GM23338 (cell line): ENCODE measurements around the gene BBX. TPM values are rescaled to one million over a fixed set of nuclear protein-coding genes. Genes with fewer than 3 reads are reported as not detected.
A peak's percentile ranks its signal among the peaks of the same experiment; 100 is the strongest.

Source experiments
- ATAC-seq: fragments of 200-7000 bp; cut with Tn5 transposase; 3 replicates; pipeline ENCODE4 v1.9.1; 2020
- DNase-seq: peaks from one replicate; pipeline ENCODE4 v3.0.0-alpha.2; 2015; ENCODE audit warnings: low spot score
- H2AFZ ChIP-seq: fragments of 200-600 bp; sonication (generic); 2 replicates; pipeline ENCODE4 v1.8.0; 2016; ENCODE audit warnings: antibody characterized with exemption, mild to moderate bottlenecking, moderate library complexity
- H3F3A ChIP-seq: fragments of 200-600 bp; sonication (generic); replicated peaks from 2 replicates; pipeline ENCODE4 v1.8.0; 2017; ENCODE audit warnings: antibody characterized with exemption, mixed run types, low read depth
- H3K27ac ChIP-seq: fragments of 200-600 bp; sonication (generic); 2 replicates; pipeline ENCODE4 v1.6.1; 2016; ENCODE audit warnings: low read depth
- H3K27me3 ChIP-seq: fragments of 200-600 bp; sonication (generic); 2 replicates; pipeline ENCODE4 v1.8.0; 2016; ENCODE audit warnings: mild to moderate bottlenecking, mixed run types, moderate library complexity; ENCODE audit not compliant: insufficient read depth
- H3K36me3 ChIP-seq: fragments of 200-600 bp; sonication (generic); 2 replicates; pipeline ENCODE4 v1.8.0; 2016; ENCODE audit warnings: mild to moderate bottlenecking; ENCODE audit not compliant: insufficient read depth
- H3K4me1 ChIP-seq: fragments of 200-600 bp; sonication (generic); 2 replicates; pipeline ENCODE4 v1.8.0; 2016; ENCODE audit warnings: mild to moderate bottlenecking, moderate library complexity; ENCODE audit not compliant: insufficient read depth
- H3K4me2 ChIP-seq: fragments of 200-600 bp; sonication (generic); 2 replicates; pipeline ENCODE4 v1.7.1; 2017; ENCODE audit warnings: mixed run types
- H3K4me3 ChIP-seq: fragments of 200-600 bp; sonication (generic); 2 replicates; pipeline ENCODE4 v1.6.1; 2016; ENCODE audit warnings: mixed run types
- H3K79me2 ChIP-seq: fragments of 200-600 bp; sonication (generic); replicated peaks from 2 replicates; pipeline ENCODE4 v1.8.0; 2017; ENCODE audit warnings: mild to moderate bottlenecking; ENCODE audit not compliant: insufficient read depth
- H3K9me2 ChIP-seq: fragments of 200-600 bp; sonication (generic); 2 replicates; pipeline ENCODE4 v1.8.0; 2017; ENCODE audit not compliant: insufficient read depth
- H4K20me1 ChIP-seq: fragments of 200-600 bp; sonication (generic); replicated peaks from 2 replicates; pipeline ENCODE4 v1.8.0; 2017; ENCODE audit warnings: mild to moderate bottlenecking; ENCODE audit not compliant: insufficient read depth
- H3K27ac Mint-ChIP-seq: 2 replicates; pipeline ENCODE4 v1.8.0; 2020; ENCODE audit warnings: inconsistent platforms, mild to moderate bottlenecking, moderate library complexity, mixed read lengths
- H3K27me3 Mint-ChIP-seq: 3 replicates; pipeline ENCODE4 v1.8.0; 2022; ENCODE audit warnings: low read depth, mild to moderate bottlenecking, moderate library complexity, mixed read lengths, inconsistent platforms; ENCODE audit not compliant: insufficient read depth, poor library complexity
- H3K36me3 Mint-ChIP-seq: 3 replicates; pipeline ENCODE4 v1.8.0; 2021; ENCODE audit warnings: low read depth, mild to moderate bottlenecking, inconsistent platforms, moderate library complexity, mixed read lengths
- H3K4me1 Mint-ChIP-seq: 3 replicates; pipeline ENCODE4 v1.8.0; 2020; ENCODE audit warnings: mild to moderate bottlenecking, inconsistent platforms, mixed read lengths
- H3K4me3 Mint-ChIP-seq: 3 replicates; pipeline ENCODE4 v1.8.0; 2021; ENCODE audit warnings: moderate library complexity, mild to moderate bottlenecking, inconsistent platforms, mixed read lengths
- H3K9me3 Mint-ChIP-seq: 3 replicates; pipeline ENCODE4 v1.8.0; 2020; ENCODE audit warnings: moderate library complexity, mild to moderate bottlenecking, inconsistent platforms, mixed read lengths
- JUNB ChIP-seq: IDR thresholded peaks from one replicate; pipeline ENCODE4 v1.6.1; 2016; ENCODE audit warnings: antibody characterized with exemption; ENCODE audit not compliant: unreplicated experiment
- NANOG ChIP-seq: IDR thresholded peaks from 2 replicates; pipeline ENCODE4 v1.6.1; 2016; ENCODE audit warnings: antibody characterized with exemption, borderline replicate concordance
- POLR2AphosphoS5 ChIP-seq: IDR thresholded peaks from 2 replicates; pipeline ENCODE4 v1.6.1; 2016; ENCODE audit warnings: antibody characterized with exemption, low read depth
- polyA plus RNA-seq: library from polyadenylated mRNA; unstranded; fragments of >200 nt; fragmentation: Nextera tagmentation; extraction: Ambion mirVana; gene quantifications from 2 replicates; pipeline ENCODE4 v1.2.1, GENCODE V29; 2016
- total RNA-seq: library from RNA; depleted of rRNA; stranded (reverse); fragments of >200 nt; shearing (Covaris generic); gene quantifications from 2 replicates; pipeline ENCODE4 v1.2.3, GENCODE V29; 2014
- TF ChIP-seq, protein P1 (sequence below): IDR thresholded peaks from one replicate; pipeline ENCODE4 v1.6.1; 2018; ENCODE audit warnings: antibody characterized with exemption; ENCODE audit not compliant: unreplicated experiment
- TF ChIP-seq, protein P2 (sequence below), 2 experiments: fragments of 200-600 bp in 1 of 2; sonication (generic) in 1 of 2; conservative IDR thresholded peaks; 2 replicates each; pipeline versions ENCODE4 v1.5.1 to v1.6.1; 2016 to 2017; ENCODE audit warnings: antibody characterized with exemption in 2 of 2, low read depth in 2 of 2, mild to moderate bottlenecking in 2 of 2, moderate library complexity in 1 of 2
- TF ChIP-seq, protein P3 (sequence below): fragments of 250-450 bp; sonication (Bioruptor Pico); IDR thresholded peaks from 2 replicates; pipeline ENCODE4 v1.5.0; 2020; ENCODE audit warnings: mild to moderate bottlenecking, moderate library complexity

The BBX gene
- total and polyA plus RNA-seq, 2 experiments from 2014 or later = 35.2 to 44.1 TPM

DNA sequence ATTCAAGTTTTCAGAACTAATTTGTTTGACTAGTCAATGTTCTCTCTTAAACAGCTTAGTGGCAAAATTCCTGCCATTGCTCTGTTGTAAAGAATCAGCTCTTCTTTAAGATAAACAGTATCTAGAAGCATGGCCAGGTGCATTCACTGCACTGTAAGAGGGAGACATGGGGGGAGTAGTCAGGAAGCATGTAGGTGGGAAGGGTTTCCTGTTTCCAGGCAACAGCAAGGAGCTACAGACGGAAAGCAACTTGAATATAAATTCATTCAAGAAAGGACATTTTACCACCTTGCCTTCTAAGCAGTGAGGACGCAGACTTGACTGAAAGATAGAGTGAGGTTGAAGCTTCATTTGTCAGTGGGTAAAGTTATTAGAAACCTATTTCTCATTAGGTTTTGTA lies 55.3 kb downstream of the BBX start (continued):
- TF ChIP-seq, protein P1, sequence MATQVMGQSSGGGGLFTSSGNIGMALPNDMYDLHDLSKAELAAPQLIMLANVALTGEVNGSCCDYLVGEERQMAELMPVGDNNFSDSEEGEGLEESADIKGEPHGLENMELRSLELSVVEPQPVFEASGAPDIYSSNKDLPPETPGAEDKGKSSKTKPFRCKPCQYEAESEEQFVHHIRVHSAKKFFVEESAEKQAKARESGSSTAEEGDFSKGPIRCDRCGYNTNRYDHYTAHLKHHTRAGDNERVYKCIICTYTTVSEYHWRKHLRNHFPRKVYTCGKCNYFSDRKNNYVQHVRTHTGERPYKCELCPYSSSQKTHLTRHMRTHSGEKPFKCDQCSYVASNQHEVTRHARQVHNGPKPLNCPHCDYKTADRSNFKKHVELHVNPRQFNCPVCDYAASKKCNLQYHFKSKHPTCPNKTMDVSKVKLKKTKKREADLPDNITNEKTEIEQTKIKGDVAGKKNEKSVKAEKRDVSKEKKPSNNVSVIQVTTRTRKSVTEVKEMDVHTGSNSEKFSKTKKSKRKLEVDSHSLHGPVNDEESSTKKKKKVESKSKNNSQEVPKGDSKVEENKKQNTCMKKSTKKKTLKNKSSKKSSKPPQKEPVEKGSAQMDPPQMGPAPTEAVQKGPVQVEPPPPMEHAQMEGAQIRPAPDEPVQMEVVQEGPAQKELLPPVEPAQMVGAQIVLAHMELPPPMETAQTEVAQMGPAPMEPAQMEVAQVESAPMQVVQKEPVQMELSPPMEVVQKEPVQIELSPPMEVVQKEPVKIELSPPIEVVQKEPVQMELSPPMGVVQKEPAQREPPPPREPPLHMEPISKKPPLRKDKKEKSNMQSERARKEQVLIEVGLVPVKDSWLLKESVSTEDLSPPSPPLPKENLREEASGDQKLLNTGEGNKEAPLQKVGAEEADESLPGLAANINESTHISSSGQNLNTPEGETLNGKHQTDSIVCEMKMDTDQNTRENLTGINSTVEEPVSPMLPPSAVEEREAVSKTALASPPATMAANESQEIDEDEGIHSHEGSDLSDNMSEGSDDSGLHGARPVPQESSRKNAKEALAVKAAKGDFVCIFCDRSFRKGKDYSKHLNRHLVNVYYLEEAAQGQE = no peak
- no peak for TF ChIP-seq JUNB
- TF ChIP-seq, protein P2, sequence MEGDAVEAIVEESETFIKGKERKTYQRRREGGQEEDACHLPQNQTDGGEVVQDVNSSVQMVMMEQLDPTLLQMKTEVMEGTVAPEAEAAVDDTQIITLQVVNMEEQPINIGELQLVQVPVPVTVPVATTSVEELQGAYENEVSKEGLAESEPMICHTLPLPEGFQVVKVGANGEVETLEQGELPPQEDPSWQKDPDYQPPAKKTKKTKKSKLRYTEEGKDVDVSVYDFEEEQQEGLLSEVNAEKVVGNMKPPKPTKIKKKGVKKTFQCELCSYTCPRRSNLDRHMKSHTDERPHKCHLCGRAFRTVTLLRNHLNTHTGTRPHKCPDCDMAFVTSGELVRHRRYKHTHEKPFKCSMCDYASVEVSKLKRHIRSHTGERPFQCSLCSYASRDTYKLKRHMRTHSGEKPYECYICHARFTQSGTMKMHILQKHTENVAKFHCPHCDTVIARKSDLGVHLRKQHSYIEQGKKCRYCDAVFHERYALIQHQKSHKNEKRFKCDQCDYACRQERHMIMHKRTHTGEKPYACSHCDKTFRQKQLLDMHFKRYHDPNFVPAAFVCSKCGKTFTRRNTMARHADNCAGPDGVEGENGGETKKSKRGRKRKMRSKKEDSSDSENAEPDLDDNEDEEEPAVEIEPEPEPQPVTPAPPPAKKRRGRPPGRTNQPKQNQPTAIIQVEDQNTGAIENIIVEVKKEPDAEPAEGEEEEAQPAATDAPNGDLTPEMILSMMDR (conservative IDR thresholded peaks at IDR 0.05; ENCODE audit: low read depth in 2 of 2) = no peak

DNA sequence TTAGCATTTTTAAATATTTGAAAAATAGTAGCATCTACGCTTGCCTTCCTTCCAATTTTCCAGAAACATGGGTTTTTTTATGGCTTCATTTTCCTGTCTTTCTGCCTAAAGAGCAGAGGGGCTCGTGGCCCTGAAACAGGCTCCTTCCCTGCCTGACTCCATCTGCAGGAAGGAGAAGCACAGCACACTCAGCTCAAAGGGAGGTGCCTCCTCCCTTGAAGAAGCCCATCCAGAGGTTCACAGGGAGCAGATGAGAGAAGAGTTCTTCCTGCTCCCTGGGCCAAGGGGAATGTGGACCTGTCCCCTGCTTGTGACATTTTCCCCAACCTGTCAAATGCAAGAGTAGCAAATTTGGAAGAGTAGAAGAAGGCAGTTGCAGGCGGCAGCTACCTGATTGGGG lies 55.8 kb downstream of the BBX start:
- no peak overlapping the region for H2AFZ ChIP-seq
- no peaks in the 10 kb centered on the region for H3K27me3 ChIP-seq
- no peaks in the 10 kb centered on the region for H3K27me3 Mint-ChIP-seq
- ATAC-seq = peak; percentile 94
- no peak overlapping the region for H3K4me2 ChIP-seq
- no peak overlapping the region for H3K4me3 Mint-ChIP-seq
- H3K36me3 ChIP-seq = no peaks in the 10 kb centered on the region
- peak; percentile 57 for DNase-seq
- no peak overlapping the region for H3K27ac ChIP-seq
- peaks cover 32% of the 10 kb centered on the region for H3K4me1 Mint-ChIP-seq
- no peaks in the 10 kb centered on the region; the same call in 1 of the 2 replicates for H3K79me2 ChIP-seq
- H3K9me3 Mint-ChIP-seq = no peaks in the 10 kb centered on the region
- no peak overlapping the region for H3K4me3 ChIP-seq
- no peaks in the 10 kb centered on the region for H3F3A ChIP-seq
- no peaks in the 10 kb centered on the region for H3K36me3 Mint-ChIP-seq
- H3K4me1 ChIP-seq = peaks cover 33% of the 10 kb centered on the region
- H3K9me2 ChIP-seq = no peaks in the 10 kb centered on the region
- no peaks in the 10 kb centered on the region for H4K20me1 ChIP-seq
- H3K27ac Mint-ChIP-seq = peak overlapping the region; percentile 45; the same call in 1 of the 2 replicates
- TF ChIP-seq POLR2AphosphoS5 = no peak
- TF ChIP-seq, protein P1 = no peak
- TF ChIP-seq, protein P2 (conservative IDR thresholded peaks at IDR 0.05; ENCODE audit: low read depth in 2 of 2) = peak in 1 of 2 experiments; percentile 38; a peak in 3 of 4 replicates
- TF ChIP-seq, protein P3, sequence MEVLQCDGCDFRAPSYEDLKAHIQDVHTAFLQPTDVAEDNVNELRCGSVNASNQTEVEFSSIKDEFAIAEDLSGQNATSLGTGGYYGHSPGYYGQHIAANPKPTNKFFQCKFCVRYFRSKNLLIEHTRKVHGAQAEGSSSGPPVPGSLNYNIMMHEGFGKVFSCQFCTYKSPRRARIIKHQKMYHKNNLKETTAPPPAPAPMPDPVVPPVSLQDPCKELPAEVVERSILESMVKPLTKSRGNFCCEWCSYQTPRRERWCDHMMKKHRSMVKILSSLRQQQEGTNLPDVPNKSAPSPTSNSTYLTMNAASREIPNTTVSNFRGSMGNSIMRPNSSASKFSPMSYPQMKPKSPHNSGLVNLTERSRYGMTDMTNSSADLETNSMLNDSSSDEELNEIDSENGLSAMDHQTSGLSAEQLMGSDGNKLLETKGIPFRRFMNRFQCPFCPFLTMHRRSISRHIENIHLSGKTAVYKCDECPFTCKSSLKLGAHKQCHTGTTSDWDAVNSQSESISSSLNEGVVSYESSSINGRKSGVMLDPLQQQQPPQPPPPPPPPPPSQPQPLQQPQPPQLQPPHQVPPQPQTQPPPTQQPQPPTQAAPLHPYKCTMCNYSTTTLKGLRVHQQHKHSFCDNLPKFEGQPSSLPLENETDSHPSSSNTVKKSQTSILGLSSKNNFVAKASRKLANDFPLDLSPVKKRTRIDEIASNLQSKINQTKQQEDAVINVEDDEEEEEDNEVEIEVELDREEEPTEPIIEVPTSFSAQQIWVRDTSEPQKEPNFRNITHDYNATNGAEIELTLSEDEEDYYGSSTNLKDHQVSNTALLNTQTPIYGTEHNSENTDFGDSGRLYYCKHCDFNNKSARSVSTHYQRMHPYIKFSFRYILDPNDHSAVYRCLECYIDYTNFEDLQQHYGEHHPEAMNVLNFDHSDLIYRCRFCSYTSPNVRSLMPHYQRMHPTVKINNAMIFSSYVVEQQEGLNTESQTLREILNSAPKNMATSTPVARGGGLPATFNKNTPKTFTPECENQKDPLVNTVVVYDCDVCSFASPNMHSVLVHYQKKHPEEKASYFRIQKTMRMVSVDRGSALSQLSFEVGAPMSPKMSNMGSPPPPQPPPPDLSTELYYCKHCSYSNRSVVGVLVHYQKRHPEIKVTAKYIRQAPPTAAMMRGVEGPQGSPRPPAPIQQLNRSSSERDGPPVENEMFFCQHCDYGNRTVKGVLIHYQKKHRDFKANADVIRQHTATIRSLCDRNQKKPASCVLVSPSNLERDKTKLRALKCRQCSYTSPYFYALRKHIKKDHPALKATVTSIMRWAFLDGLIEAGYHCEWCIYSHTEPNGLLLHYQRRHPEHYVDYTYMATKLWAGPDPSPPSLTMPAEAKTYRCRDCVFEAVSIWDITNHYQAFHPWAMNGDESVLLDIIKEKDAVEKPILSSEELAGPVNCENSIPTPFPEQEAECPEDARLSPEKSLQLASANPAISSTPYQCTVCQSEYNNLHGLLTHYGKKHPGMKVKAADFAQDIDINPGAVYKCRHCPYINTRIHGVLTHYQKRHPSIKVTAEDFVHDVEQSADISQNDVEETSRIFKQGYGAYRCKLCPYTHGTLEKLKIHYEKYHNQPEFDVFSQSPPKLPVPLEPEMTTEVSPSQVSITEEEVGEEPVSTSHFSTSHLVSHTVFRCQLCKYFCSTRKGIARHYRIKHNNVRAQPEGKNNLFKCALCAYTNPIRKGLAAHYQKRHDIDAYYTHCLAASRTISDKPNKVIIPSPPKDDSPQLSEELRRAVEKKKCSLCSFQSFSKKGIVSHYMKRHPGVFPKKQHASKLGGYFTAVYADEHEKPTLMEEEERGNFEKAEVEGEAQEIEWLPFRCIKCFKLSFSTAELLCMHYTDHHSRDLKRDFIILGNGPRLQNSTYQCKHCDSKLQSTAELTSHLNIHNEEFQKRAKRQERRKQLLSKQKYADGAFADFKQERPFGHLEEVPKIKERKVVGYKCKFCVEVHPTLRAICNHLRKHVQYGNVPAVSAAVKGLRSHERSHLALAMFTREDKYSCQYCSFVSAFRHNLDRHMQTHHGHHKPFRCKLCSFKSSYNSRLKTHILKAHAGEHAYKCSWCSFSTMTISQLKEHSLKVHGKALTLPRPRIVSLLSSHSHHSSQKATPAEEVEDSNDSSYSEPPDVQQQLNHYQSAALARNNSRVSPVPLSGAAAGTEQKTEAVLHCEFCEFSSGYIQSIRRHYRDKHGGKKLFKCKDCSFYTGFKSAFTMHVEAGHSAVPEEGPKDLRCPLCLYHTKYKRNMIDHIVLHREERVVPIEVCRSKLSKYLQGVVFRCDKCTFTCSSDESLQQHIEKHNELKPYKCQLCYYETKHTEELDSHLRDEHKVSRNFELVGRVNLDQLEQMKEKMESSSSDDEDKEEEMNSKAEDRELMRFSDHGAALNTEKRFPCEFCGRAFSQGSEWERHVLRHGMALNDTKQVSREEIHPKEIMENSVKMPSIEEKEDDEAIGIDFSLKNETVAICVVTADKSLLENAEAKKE = peak; percentile 75
- TF ChIP-seq NANOG = no peak
